Erythroblast (primary cell): ENCODE data around the gene CIDEB.

Source experiments
- GATA1 ChIP-seq: IDR thresholded peaks from 2 replicates; pipeline ENCODE4 v1.6.1; 2011; ENCODE audit warnings: low read depth, mild to moderate bottlenecking, control low read depth, low read length, moderate library complexity
- POLR2A ChIP-seq: IDR thresholded peaks from 2 replicates; pipeline ENCODE4 v1.6.1; 2011; ENCODE audit warnings: mild to moderate bottlenecking, low read length

GRCh38 chr14:24330973-24331674 is 23.3 kb upstream of the CIDEB start:
- TF ChIP-seq POLR2A (no peak), GATA1 (no peak)
